ENCODE measurements around the gene HADHB.

GRCh38 chr2:26244309-26245230, at the start of gene HADHB, which contains the start of gene HADHA:
- TF ChIP-seq GATA2 (IDR thresholded peaks at IDR 0.05; ENCODE audit: low read depth, low read length), result no peak
- no peak for TF ChIP-seq GATA3 (IDR thresholded peaks at IDR 0.05; ENCODE audit: low read depth, low read length)
